Measurements from ENCODE around the gene CTNND1.

GRCh38 chr11:57746920-57747319 is 14.7 kb upstream of the CTNND1 start:
- no peak for TF ChIP-seq POLR2AphosphoS5 (IDR thresholded peaks at IDR 0.05; ENCODE audit: low read depth, low read length)
- TF ChIP-seq, protein P1, sequence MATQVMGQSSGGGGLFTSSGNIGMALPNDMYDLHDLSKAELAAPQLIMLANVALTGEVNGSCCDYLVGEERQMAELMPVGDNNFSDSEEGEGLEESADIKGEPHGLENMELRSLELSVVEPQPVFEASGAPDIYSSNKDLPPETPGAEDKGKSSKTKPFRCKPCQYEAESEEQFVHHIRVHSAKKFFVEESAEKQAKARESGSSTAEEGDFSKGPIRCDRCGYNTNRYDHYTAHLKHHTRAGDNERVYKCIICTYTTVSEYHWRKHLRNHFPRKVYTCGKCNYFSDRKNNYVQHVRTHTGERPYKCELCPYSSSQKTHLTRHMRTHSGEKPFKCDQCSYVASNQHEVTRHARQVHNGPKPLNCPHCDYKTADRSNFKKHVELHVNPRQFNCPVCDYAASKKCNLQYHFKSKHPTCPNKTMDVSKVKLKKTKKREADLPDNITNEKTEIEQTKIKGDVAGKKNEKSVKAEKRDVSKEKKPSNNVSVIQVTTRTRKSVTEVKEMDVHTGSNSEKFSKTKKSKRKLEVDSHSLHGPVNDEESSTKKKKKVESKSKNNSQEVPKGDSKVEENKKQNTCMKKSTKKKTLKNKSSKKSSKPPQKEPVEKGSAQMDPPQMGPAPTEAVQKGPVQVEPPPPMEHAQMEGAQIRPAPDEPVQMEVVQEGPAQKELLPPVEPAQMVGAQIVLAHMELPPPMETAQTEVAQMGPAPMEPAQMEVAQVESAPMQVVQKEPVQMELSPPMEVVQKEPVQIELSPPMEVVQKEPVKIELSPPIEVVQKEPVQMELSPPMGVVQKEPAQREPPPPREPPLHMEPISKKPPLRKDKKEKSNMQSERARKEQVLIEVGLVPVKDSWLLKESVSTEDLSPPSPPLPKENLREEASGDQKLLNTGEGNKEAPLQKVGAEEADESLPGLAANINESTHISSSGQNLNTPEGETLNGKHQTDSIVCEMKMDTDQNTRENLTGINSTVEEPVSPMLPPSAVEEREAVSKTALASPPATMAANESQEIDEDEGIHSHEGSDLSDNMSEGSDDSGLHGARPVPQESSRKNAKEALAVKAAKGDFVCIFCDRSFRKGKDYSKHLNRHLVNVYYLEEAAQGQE (IDR thresholded peaks at IDR 0.05; ENCODE audit: insufficient read depth in 1 of 2, low read depth in 2 of 2, low read length in 2 of 2): no peak

Measured in PFSK-1 (cell line).